GM12892 (cell line): ENCODE results near the gene ZNF277.

Experiments used
- POLR2A ChIP-seq: IDR thresholded peaks from 2 replicates; pipeline ENCODE4 v1.6.1; 2011; ENCODE audit warnings: low read depth, low read length, control low read depth
- POLR2AphosphoS5 ChIP-seq: IDR thresholded peaks from 2 replicates; pipeline ENCODE4 v1.6.1; 2011; ENCODE audit warnings: low read depth, low read length, control low read depth
- TAF1 ChIP-seq: IDR thresholded peaks from 2 replicates; pipeline ENCODE4 v1.6.1; 2011; ENCODE audit warnings: low read depth, mild to moderate bottlenecking, control low read depth, low read length, borderline replicate concordance

- TF ChIP-seq POLR2A, result no peak
- no peak for TF ChIP-seq TAF1
- no peak for TF ChIP-seq POLR2AphosphoS5
These were observed 160.4 kb downstream of the ZNF277 start for GRCh38 chr7:112366886-112367285.
